Endothelial cell of umbilical vein (primary cell): Measurements from ENCODE around the gene FLT4. TPM values are rescaled to one million over a fixed set of nuclear protein-coding genes. Genes with fewer than 3 reads are reported as not detected.

Experiments
- BruUV-seq: library from RNA; stranded (reverse); fragments of 400-500 nt; replicated peaks from 2 replicates; lab custom pipeline; 2021; lab: Mats Ljungman, UMichigan
- CTCF ChIA-PET: fragments of 300-600, 350-600 bp; sonication (Branson Sonifier 250); formaldehyde crosslinking; loops from one replicate; lab custom pipeline; 2021; ENCODE audit warnings: antibody characterized with exemption, inconsistent platforms; lab: Charles Lee
- POLR2A ChIA-PET: fragments of 300-600, 350-600 bp; sonication (Branson Sonifier 250); formaldehyde crosslinking; loops from one replicate; lab custom pipeline; 2021; ENCODE audit warnings: antibody characterized with exemption, inconsistent platforms; lab: Charles Lee
- DNase-seq: peaks from one replicate; pipeline ENCODE4 v3.0.0-alpha.2; 2011; ENCODE audit warnings: low read depth, low spot score
- FAIRE-seq: peaks from 2 replicates; lab custom pipeline; 2011; peaks lifted over from hg19 to GRCh38; lab: Jason Lieb, UNC
- H2AFZ ChIP-seq: 2 replicates; pipeline ENCODE4 v1.6.0; 2012; ENCODE audit warnings: low read depth, low read length, control low read depth, inconsistent platforms
- H3K27ac ChIP-seq: 2 replicates; pipeline ENCODE4 v1.5.1; 2011; ENCODE audit warnings: low read depth, mild to moderate bottlenecking, control low read depth, low read length, moderate library complexity; ENCODE audit not compliant: insufficient read depth
- H3K27me3 ChIP-seq, 2 experiments: 2 replicates each; pipeline versions ENCODE4 v1.6.0 to v1.6.1; 2011; ENCODE audit warnings: low read length in 2 of 2, mixed read lengths in 1 of 2; ENCODE audit not compliant: control insufficient read depth in 2 of 2, insufficient read depth in 2 of 2
- H3K36me3 ChIP-seq, 2 experiments: 2 replicates in 1 of 2; 3 replicates in 1 of 2; pipeline ENCODE4 v1.5.1; 2011; ENCODE audit warnings: low read length in 2 of 2, mild to moderate bottlenecking in 1 of 2, moderate library complexity in 1 of 2; ENCODE audit not compliant: control insufficient read depth in 2 of 2, insufficient read depth in 2 of 2; ENCODE audit errors: extremely low read depth in 1 of 2
- H3K4me1 ChIP-seq: 3 replicates; pipeline ENCODE4 v1.5.1; 2011; ENCODE audit warnings: mild to moderate bottlenecking, low read length; ENCODE audit not compliant: control insufficient read depth, insufficient read depth; ENCODE audit errors: extremely low read depth
- H3K4me2 ChIP-seq: 2 replicates; pipeline ENCODE4 v1.6.1; 2011; ENCODE audit warnings: low read length, control low read depth, mixed read lengths; ENCODE audit not compliant: insufficient read depth
- H3K4me3 ChIP-seq, 3 experiments: fragments of 200-600 bp in 1 of 3; sonication (generic), shearing (Covaris generic) in 1 of 3; replicated peaks in 1 of 3; 2 replicates each; pipeline ENCODE4 v1.5.1; 2011 to 2016; ENCODE audit warnings: control low read depth in 3 of 3, low read length in 3 of 3, mild to moderate bottlenecking in 2 of 3, inconsistent platforms in 1 of 3, low read depth in 1 of 3, moderate library complexity in 1 of 3; ENCODE audit not compliant: insufficient read depth in 1 of 3
- H3K79me2 ChIP-seq: 2 replicates; pipeline ENCODE4 v1.6.0; 2012; ENCODE audit warnings: low read length, inconsistent platforms; ENCODE audit not compliant: control insufficient read depth, insufficient read depth
- H3K9ac ChIP-seq: replicated peaks from 2 replicates; pipeline ENCODE3; 2011; ENCODE audit warnings: low read length, control low read depth; ENCODE audit not compliant: insufficient read depth; ENCODE audit errors: extremely low read depth
- H3K9me1 ChIP-seq: replicated peaks from 3 replicates; pipeline ENCODE4 v1.6.0; 2011; ENCODE audit warnings: mild to moderate bottlenecking, low read length; ENCODE audit not compliant: control insufficient read depth, insufficient read depth; ENCODE audit errors: extremely low read depth
- H3K9me3 ChIP-seq: replicated peaks from 2 replicates; pipeline ENCODE4 v1.5.1; 2012; ENCODE audit warnings: low read length, inconsistent platforms; ENCODE audit not compliant: control insufficient read depth, insufficient read depth
- H4K20me1 ChIP-seq: replicated peaks from 2 replicates; pipeline ENCODE3; 2011; ENCODE audit warnings: mild to moderate bottlenecking, low read length; ENCODE audit not compliant: control insufficient read depth, insufficient read depth; ENCODE audit errors: extremely low read depth
- EZH2 ChIP-seq: IDR thresholded peaks from 2 replicates; pipeline ENCODE4 v1.6.1; 2012; ENCODE audit warnings: borderline replicate concordance, low read depth, mild to moderate bottlenecking, moderate library complexity, low read length, inconsistent platforms; ENCODE audit not compliant: severe bottlenecking
- FOS ChIP-seq: IDR thresholded peaks from 2 replicates; pipeline ENCODE4 v1.6.1; 2011; ENCODE audit warnings: mild to moderate bottlenecking, low read length, moderate library complexity, borderline replicate concordance; ENCODE audit not compliant: insufficient read depth
- GATA2 ChIP-seq: IDR thresholded peaks from 2 replicates; pipeline ENCODE4 v1.7.0; 2011; ENCODE audit warnings: low read depth, mild to moderate bottlenecking, moderate library complexity, mixed read lengths, low read length; ENCODE audit not compliant: insufficient read length, insufficient read depth
- JUN ChIP-seq: IDR thresholded peaks from 2 replicates; pipeline ENCODE4 v1.6.1; 2011; ENCODE audit warnings: borderline replicate concordance, low read depth; ENCODE audit not compliant: insufficient read length, insufficient read depth
- MYC ChIP-seq: IDR thresholded peaks from one replicate; pipeline ENCODE4 v1.6.1; 2011; ENCODE audit warnings: mild to moderate bottlenecking, low read depth, low read length
- POLR2A ChIP-seq: IDR thresholded peaks from 2 replicates; pipeline ENCODE4 v1.6.1; 2012; ENCODE audit warnings: low read depth, mild to moderate bottlenecking, control low read depth, low read length
- POLR2AphosphoS5 ChIP-seq: IDR thresholded peaks from 2 replicates; pipeline ENCODE4 v1.6.1; 2012; ENCODE audit warnings: low read depth, mild to moderate bottlenecking, control low read depth, low read length, moderate library complexity; ENCODE audit not compliant: insufficient read depth
- dilution Hi-C: fragments of 300-500 bp; cut with MboI; formaldehyde crosslinking; loops from one replicate; pipeline ENCODE4 v1.15.0; 2019; ENCODE audit warnings: low sequenced_read_pairs; ENCODE audit not compliant: extremely low pct_ligation_motif_present
- intact Hi-C: fragments of 100-400 bp; cut with micrococcal nuclease; formaldehyde crosslinking; loops from one replicate; pipeline ENCODE4 v1.10.0; 2022
- polyA plus RNA-seq, 4 experiments: library from polyadenylated mRNA; depleted of rRNA in 3 of 4; stranded (reverse) in 3 of 4; unstranded in 1 of 4; fragments of >200 nt; gene quantifications; 2 replicates each; pipeline versions ENCODE4 v1.2.1 to v1.2.3, GENCODE V29; 2011 to 2012; ENCODE audit warnings: missing spikeins in 1 of 4
- total RNA-seq: library from RNA; stranded (reverse); gene quantifications from 2 replicates; pipeline ENCODE4 v1.2.3, GENCODE V29; 2021
- TF ChIP-seq, protein P1 (sequence below): IDR thresholded peaks from 2 replicates; pipeline ENCODE4 v1.6.1; 2011; ENCODE audit not compliant: insufficient read depth, insufficient read length
- TF ChIP-seq, protein P2 (sequence below), 2 donors: IDR thresholded peaks; 1 replicate in 1 of 2; 2 replicates in 1 of 2; pipeline ENCODE4 v1.5.1; 2011; ENCODE audit warnings: low read length in 2 of 2, mild to moderate bottlenecking in 2 of 2, moderate library complexity in 2 of 2, control low read depth in 1 of 2, inconsistent platforms in 1 of 2, low read depth in 1 of 2; ENCODE audit not compliant: insufficient read depth in 1 of 2; ENCODE audit errors: extremely low read depth in 1 of 2

FLT4 gene
- total and polyA plus RNA-seq, 2 donors (not counting 3 experiments of a cell fraction or from before 2014, with no cell fraction given): 44.4 to 71.5 TPM

DNA sequence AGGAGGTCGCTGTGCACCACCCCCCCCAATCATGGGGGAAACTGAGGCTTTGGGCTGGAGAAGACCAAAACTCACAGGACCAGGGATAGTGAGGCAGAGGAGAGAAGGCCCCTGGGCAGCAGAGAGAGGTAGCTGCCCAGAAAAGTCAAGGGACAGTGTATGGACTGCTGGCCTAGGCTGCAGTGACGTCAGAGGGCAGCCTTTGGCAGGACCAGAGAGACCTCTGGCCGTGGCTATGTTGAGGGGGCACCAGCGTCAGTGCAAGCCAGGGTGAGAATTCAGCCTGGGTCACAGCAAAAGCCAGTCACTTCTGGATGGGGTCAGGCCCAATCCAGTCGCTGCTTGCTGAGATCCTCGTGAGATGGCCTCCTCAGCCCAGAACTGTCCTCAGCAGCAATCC, 26.5 kb downstream of the FLT4 start:
- TF ChIP-seq EZH2 (no peak), POLR2A (no peak), MYC (no peak), JUN (no peak), GATA2 (no peak), FOS (no peak), POLR2AphosphoS5 (no peak)
- TF ChIP-seq, protein P1, sequence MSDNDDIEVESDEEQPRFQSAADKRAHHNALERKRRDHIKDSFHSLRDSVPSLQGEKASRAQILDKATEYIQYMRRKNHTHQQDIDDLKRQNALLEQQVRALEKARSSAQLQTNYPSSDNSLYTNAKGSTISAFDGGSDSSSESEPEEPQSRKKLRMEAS: no peak
- TF ChIP-seq, protein P2, sequence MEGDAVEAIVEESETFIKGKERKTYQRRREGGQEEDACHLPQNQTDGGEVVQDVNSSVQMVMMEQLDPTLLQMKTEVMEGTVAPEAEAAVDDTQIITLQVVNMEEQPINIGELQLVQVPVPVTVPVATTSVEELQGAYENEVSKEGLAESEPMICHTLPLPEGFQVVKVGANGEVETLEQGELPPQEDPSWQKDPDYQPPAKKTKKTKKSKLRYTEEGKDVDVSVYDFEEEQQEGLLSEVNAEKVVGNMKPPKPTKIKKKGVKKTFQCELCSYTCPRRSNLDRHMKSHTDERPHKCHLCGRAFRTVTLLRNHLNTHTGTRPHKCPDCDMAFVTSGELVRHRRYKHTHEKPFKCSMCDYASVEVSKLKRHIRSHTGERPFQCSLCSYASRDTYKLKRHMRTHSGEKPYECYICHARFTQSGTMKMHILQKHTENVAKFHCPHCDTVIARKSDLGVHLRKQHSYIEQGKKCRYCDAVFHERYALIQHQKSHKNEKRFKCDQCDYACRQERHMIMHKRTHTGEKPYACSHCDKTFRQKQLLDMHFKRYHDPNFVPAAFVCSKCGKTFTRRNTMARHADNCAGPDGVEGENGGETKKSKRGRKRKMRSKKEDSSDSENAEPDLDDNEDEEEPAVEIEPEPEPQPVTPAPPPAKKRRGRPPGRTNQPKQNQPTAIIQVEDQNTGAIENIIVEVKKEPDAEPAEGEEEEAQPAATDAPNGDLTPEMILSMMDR (IDR thresholded peaks at IDR 0.05; ENCODE audit: extremely low read depth in 1 of 2, insufficient read depth in 1 of 2, low read depth in 1 of 2, low read length in 2 of 2): no peak
- Histone ChIP-seq H3K27ac (no peak overlapping the region), H3K9ac (no peak overlapping the region), H4K20me1 (no peaks in the 10 kb centered on the region), H3K36me3 (peaks cover 0 to 16% of the 10 kb centered on the region in 2 experiments), H3K4me3 (no peak overlapping the region), H3K4me1 (peaks cover 7% of the 10 kb centered on the region), H2AFZ (no peak overlapping the region), H3K27me3 (no peaks in the 10 kb centered on the region), H3K79me2 (no peaks in the 10 kb centered on the region), H3K4me2 (no peak overlapping the region), H3K9me1 (no peaks in the 10 kb centered on the region), H3K9me3 (no peaks in the 10 kb centered on the region)
- DNase-seq: no peak
- no TSS peak for BruUV-seq
- no peak for FAIRE-seq
- intact Hi-C loops: loop anchor here (1.0 to 2.0 kb wide), 2 partner anchors 22 to 48 kb away; no protein-coding TSS in a partner anchor
- ChIA-PET POLR2A (no interaction called here), CTCF (no interaction called here)
- dilution Hi-C loops: no loop called here
